ENCODE measurements around the gene R3HDM1.

- TF ChIP-seq CTCF (IDR thresholded peaks at IDR 0.05) (no peak), POLR2A (IDR thresholded peaks at IDR 0.05) (no peak)
These were observed 106.3 kb downstream of the R3HDM1 start for GRCh38 chr2:135637456-135638087.

Measured in esophagus squamous epithelium (tissue), 4 donors.